GM18517 (cell line): Measurements from ENCODE around the gene GRIA1.

Experiments
- ATAC-seq: cut with Tn5 transposase; IDR thresholded peaks from one replicate; pipeline ENCODE4 v1.9.1; 2021; ENCODE audit warnings: mild to moderate bottlenecking, moderate library complexity; ENCODE audit not compliant: unreplicated experiment

Gene GRIA1

DNA sequence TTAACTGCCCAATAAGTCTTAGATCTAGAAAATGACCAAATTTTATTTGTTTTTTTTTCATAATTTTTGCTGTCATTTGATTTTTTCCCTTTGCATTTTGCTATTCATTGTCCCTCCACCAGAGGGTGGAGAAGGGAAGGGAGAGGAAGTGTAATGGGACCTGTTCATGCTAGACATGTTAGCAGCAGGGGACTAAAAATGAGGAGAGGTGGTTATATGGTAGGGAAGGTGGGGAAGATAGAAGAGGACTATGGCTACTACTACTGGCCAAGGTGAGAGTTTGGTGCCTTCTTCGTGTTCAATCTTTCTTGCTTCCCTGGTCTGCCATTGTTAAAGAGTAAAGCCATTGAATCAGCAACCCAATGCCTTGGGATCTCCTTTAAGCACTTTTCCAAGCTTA lies 6.4 kb downstream of the GRIA1 start:
- no peak for ATAC-seq

DNA sequence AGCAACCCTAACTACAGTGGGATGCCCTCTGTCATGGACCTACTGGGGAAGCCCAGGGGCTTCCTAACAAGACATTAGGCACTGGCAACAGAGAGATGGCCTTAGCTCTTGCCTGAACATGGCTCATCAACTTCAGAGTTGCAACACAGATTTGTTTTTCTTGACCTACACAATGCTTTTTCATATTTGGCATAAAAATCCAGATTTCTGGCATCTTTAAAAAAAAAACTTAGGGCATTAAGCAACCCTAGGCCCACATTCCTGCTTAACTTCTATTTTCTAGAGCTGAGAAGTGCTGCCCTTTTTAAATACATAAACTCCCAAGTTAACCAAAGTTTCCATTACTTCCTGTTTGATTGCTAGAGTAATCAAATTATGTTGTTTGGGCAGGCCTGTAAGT lies 8.0 kb downstream of the GRIA1 start:
- no peak for ATAC-seq

DNA sequence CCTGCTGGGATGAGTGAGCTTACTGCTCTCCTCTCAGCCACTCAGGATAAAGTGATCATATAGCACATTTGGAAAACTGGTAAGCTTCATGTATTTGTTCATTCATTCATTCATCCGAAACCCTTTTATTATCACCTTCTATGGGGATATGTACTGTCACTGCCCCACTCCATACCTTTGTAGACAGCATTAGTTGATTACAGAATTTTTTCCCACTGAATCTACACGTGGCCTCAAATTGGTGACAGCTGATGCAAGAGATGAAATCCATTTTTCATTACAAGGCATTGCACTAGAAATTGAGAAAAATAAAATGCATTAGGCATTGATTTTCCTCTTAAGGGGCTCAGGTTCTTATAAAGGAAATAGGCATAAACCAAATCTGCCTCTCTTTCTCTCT lies 9.7 kb downstream of the GRIA1 start:
- no peak for ATAC-seq

DNA sequence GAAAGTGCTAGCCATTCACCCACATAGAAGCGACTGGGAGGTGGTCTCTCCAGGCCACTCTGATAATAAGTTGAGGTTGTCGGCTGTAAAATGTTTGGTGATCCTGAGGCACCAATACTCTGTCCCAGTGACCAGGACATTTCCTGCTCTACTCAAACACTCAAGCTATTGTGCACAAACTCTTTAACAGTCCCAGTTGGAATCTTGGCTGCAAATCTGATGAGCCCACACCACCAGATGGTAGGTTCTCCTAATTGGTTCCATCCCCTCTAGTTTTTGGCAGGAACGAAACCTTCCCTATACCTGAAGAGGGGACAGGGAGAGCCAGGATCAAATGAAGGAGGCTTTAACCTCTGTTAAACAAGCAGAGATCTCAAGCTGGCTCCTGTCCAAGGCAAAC lies 14.3 kb downstream of the GRIA1 start:
- ATAC-seq: no peak

DNA sequence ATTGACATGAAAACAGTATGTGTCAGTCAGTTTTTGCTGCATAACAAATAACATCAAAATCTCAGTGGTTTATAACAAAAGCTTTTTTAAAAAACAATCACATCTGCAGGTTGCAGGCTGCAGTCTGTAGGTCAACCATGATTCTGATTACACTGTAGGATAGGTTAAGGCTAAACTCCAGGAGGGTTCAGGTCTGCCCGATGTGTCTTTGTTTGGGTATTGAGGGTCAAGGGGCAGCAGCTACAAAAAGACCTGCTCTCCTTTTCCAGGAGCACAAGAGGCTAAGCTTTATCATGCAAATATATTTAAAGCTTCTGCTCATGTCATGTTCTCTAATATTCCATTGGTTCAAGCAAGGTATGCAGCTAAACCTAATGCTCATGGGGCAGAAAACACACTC lies 18.2 kb downstream of the GRIA1 start:
- no peak for ATAC-seq

DNA sequence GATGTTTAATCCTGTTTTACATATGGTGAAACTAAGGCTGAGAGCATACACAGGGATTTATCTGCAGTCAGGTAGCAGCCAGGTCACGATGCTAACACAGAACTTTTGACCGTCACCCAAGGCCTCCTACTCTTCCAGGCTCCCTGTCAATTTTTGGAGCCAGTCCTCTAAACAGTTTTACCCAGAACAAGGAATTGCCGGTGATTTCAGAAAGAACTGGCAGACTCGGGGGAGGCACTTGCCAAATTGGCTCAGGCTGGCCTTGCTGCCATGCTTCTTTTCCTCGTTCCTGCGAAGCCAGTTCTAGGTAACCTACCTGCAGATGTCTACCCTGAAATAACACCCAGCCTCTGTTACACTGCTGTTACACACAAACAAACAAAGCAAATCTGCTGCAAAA lies 21.2 kb downstream of the GRIA1 start:
- ATAC-seq: no peak

DNA sequence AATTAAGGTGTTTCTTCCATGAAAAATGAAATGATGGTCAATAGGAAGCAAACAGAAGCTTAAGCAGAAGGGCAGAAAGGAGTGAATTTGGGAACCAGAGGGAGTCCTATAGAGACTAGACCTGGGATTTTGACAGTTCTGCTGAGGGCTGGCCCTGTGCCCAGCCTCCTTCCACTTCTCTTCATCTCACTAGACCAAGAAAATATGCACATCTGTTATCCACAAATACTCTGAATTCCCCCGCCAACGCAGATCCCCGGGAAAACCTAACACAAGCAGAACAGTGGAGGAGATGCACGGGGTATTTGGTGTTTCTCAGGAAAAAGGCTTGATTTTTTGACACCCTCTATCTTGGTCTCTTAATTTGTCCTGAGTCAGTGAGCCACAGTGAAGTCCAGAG lies 22.7 kb downstream of the GRIA1 start:
- ATAC-seq: no peak

DNA sequence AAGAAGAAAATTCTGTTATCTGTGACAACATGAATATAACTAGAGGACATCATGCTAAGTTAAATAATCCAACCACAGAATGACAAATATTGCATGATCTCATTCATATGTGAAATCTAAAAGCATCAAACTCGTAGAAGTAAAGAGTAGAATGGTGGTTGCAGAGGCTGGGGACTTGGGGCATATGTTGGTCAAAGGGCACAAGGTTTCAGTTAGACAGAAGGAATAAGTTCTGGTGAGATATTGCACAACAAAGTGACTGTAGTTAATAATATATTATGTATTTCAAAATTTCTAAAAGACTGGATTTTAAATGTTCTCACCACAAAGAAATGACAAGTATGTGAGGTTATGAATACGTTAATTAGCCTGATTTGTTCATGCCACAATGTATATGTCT lies 24.8 kb downstream of the GRIA1 start:
- no peak for ATAC-seq

DNA sequence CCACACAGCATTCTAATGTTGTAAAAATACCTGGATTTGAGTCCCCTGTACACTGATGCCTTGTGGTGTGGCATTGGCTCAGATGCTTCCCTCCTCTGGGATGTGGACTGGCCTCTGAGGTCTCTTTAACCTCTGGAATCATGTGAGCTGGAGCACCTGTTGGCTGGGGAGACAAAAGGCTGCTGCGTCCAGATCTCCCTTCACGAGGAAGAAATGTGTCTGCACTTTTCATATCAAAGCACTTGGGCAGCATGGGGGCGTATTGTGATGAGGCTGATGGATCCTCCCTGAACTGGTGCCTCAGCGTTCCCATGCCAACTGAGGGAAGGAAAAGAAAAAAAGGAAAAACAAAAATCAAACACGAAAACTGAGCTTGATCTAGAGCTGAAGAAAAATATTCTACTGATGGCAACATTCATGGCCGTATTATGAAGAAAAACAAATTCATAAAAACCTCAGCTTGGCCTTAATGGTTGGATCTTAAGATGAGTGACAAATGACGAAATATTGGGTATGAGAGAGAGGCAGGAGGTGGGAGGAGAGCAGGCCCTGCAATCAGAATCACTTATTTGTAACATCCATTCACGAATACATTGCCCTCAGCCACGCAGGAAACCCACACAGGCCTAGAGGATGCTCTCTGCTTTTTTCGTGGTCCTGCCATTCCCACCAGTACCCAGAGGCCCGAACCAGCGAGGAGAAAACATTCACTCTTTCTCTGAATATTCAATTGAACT lies 26.2 kb downstream of the GRIA1 start:
- no peak for ATAC-seq

DNA sequence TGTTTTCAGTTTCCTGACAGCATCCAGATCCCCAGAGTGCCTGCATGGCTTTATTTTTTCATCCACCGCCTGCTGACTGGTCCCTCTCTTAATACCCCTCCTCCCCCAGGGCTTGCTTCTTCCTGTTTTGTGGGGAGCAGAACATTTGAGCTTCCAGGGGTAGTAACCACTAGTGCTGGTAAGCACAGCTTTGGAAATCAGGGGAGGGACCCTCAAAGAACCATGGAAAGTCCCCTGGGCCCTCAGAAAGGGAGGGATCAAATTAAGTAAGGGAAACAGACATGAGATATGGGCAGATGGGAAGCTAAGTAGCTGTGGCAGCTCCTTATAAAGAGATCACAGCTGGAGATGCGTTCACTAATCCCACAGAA lies 26.8 kb downstream of the GRIA1 start:
- no peak for ATAC-seq

DNA sequence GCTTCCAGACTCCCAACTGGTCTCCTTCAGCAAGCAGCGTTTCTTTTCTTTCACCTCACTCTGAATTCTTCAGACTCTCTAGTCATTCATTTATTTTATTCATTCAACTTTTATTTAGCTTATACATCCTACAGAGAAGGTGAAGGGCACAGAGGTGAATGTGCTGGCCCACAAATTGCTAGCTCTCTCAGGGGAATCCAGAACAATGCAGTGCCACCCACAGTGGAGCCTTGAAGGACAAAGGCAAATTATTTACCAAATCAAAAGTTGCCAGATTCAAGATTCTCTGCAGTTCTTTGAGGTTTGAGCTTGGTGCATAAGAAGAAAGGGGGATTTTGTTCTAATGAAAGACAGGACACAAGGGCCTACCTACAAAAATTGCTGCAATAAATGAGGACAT lies 29.7 kb downstream of the GRIA1 start:
- ATAC-seq: no peak

DNA sequence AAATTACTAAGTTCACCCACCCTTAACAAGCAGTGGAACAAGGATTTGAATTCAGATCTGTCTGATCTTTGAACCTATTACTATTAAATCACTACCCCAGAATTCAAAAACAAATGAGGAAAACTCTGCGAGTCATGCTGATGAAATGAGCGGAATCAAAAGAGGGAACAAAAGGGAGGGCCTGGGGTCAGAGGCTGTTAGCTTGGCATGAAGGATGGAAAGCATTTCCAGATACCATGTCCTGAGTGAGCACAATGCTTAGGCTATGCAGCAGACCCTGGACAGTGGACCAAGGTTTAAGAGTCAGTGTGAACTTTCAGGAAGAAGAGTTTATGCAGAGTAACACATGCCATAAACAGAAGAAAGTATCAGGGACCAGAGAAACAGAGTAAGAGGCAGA lies 30.5 kb downstream of the GRIA1 start:
- ATAC-seq: no peak

DNA sequence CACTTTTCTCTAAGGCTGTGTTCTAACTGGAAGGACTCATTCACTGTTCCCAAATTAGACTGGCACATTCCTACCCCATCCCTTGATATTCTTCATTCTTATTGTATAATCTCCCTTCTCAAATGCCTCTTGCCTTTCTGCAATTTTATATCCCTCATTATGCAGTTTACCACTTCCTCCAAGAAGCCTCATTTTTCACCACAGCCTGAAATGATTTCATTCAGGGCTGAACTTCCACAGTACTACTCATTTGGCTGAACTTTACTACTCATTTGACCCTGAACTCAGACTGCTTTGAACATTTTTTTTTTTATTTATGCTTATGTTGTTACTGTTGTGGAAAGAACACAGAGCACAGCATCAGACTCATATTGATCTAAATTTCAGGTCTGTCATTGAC lies 32.7 kb downstream of the GRIA1 start:
- no peak for ATAC-seq

DNA sequence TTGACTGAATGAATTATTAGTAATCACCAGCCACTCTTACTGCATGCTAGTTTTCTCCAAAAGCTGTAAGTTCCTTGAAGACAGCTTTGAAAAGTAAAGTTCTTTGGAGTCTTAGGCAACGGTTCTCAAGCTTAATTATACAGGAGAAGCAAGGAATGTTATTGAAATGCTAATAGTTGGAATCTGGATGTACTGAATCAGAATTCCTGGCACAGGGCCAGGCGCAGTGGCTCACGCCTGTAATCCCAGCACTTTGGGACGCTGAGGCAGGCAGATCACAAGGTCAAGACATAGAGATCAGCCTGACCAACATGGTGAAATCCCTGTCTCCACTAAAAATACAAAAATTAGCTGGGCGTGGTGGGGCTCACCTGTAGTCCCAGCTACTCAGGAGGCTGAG lies 33.4 kb downstream of the GRIA1 start:
- ATAC-seq: no peak

DNA sequence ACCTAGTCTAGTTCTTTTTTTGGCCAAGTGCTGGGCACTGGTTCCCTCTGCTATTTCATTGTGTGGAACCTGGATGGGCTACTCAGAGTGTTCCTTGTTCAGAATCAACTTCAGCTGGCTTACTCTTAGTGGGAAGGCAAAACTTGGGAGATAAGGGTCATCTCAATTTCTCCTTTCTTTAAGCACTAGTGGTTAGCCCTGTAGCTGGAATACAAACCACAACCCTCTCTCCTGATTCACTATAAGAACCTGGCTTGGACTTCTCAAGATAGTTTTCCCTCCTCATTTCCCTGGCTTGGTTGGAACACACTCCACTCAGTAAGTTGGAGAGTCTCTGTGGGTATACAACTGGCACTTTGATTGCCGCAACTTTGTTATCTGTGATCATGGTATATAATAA lies 35.1 kb downstream of the GRIA1 start:
- ATAC-seq: no peak

DNA sequence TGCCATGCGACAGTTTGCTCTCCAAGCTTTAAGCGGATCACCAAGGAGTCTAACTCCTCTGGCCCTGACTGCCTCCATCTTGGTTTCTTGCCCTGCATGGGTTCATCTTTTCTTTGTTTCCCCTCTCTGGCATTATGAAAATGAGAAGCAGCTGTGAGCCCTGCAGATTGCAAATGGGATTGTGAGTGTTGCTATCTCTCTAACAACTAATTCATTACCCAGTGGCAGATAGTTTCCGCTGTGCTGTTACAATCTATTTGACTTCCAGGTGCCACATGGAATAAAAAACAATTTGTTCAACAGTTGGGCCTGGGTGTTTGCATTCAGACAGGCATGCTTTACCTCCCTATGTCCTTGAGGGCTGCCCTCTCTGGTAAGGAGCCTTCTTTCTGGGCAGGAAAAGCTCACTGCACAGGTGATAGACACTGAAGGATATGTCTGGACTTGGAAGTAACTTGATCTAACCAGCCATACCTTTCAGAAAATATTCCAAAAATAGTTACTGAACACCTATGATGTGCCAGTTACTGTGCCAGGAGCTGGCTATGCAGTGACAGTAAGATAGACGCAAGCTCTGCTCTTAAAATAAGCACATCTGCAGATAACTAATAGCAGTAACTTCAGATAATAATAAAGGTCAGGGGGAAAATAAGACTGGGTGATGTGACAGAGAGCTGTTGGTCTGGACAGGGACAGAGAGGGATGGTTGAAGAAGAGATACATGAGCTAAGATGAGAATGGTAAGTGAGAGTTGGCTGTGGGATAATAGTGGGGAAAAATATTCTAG lies 40.1 kb downstream of the GRIA1 start:
- no peak for ATAC-seq

DNA sequence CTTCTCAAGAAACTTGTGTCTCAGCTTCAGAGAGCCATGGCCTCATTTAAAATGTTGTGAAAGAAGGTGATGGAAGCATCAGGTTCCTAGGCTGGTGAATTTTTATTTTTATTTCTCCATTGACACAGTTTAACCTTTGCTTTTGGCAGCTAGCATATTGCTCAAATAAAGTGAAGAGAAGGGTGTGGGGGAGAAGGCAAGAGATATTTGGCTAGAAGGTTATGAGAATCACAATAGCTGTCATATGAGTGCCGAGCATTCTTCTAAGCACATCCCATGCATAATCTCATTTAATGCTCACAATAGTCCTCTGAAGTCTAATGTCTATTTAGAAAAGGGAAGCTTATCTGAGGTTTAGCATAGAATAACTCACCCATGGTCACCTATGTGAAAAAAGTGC lies 43.1 kb downstream of the GRIA1 start:
- no peak for ATAC-seq

DNA sequence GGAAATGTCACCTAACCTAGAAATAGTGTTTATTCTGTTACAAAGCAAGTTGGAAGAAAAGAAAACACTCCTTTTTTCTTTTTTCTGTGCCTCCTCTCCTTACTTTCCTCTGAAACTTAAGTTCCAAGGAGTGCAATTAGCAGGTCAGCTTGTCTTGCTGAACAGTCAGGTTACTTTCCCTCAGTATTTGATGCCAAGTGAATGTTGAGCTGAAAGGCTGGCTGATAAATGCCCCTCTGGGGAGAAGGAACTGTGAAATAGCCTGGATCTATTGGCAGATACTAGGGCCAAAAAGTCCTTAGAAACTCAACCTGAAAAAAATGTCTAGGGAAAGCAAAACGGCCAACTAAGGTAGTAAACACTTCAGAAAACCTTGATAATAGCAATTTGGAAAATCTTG lies 43.6 kb downstream of the GRIA1 start:
- no peak for ATAC-seq

DNA sequence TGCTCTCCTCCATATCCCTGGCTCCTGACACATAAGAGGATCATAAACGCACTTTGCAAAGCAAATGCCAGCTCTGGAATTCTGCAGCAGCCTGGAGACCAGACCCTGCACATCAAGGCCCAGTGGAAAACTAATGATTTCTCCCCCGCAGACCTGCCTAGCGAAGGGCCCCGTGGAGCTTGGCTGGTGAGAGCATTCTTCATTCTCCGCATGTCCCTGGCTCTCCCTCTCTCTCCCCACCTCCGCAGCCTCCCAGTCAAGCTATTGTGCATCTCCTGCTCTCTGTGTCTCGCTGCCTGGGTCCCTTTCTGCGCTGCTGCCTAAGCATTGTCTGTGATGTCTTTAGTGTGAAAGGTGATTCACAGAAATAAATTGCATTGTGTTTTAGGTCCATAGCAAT lies 46.7 kb downstream of the GRIA1 start:
- no peak for ATAC-seq

DNA sequence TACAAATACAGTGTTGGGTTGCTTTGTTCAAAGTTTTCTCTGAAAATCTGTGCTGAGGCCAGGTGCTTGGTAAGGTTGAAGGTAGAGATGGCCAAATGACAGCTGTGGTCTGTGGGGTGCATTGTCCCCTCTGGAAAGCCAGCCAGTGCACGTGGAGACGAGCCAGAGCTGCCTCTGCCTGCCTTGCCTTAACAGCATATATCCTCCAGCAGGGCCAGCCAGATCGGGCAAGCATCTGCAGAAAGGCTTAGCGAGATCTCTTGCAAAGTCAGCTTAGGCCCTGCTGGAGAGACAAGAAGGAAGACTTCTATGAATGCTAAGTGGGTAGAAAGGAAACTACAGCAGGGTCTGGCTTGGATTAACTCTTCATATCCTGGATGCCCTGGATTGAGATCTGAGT lies 49.5 kb downstream of the GRIA1 start:
- ATAC-seq: no peak

DNA sequence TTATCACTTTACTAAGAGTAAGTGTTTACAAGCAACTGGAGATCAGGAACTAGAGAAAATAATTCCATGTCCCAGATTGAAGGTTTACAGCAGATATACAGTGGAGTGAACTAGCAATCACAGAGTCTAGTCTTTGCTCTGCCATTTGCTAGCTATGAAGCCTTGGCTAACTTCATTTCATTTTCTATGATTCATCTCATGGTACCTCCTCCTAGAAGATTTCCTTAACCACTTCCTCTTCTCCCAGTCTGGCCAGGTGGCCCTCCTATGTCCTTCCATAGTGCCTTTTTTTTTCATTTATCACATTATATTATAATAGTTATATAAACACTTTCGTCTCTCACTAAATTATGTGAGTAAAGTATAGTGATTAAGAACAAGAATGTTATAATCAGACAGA lies 52.1 kb downstream of the GRIA1 start:
- ATAC-seq: no peak

DNA sequence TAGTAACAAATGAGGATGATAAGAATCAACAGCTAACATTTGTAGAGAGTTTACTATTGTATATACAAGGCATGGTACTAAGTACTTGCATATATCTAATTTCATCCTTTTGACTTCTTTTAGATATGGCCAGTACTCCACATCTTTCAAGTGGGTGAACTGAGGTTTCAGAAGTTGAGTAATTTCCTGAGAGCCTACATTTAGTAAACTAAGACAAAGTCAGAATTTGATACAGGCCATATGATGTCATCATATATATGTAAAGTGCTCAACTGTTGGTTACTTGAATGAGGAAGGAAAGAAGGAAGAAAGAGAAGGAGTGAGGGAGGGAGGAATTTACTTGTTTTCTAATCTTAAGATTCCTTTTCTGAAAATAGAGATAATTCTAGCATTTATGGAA lies 52.8 kb downstream of the GRIA1 start:
- no peak for ATAC-seq

DNA sequence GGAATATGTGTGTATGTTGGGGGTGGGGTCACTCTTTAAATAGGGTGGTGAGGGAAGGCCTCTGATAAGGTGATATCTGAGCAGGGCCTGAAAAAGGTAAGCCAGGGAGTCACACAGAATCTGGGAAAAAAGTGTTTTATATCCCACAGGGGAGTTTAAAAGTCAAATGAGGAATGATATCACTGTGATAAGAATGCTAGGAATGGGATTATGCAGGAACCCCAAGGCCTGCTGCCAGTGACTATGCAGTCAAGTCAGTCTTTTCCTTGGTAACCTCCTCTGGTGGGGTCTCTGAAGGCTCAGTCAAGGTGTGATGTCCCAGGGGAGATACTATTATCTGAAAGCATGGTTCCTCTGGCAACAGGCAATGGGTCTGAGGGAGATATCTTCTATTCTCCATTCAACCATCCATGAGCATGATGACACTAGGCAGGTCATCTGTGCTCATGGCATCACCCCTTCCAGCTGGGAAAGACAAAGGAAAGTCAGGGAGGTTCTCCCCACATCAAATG lies 53.5 kb downstream of the GRIA1 start:
- ATAC-seq: no peak
